DMS 273 (cell line): Measurements from ENCODE around the gene STIMATE.

Experiments used
- DNase-seq: peaks from one replicate; lab custom pipeline; 2025; ENCODE audit not compliant: unreplicated experiment; lab: John Stamatoyannopoulos, UW

STIMATE gene

DNA sequence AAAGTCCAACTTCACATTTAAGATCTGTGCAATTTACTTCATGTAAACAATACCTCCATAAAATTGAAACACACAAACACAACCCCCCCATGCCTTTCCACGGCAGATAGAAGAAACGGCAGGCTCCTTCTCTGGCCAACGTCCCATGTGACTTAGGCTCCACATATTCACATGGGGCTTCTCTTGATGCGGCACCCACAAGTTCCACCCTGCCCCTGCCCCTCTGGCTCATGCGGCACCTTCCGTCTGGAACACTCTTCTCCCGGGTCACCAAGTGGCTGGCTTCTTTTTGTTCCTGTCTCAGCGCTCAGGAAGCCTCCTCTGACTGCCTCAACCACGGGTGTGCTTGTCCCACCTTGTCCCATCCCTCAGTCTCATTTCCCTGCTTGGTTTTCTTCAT, 25.6 kb downstream of the STIMATE start:
- no peak for DNase-seq

DNA sequence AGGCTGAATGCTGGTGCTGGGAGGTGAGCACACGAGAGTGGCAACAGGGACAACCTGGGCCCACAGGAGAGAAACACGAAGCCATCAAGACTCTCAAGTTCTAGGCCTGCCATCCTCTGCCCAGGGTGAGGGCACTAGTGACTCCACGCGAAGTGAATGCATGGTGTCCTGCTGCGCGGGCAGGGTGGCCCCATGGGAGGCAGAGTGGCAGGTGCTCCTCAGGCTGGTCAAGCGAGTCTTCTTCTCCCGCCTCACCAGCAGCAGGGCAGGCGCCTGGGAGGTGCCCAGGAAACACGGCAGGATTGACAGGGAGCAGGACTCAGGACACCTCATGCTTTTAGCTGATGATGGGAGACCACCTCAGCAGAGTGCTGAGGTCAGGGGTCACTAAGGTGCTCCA, 26.9 kb downstream of the STIMATE start:
- no peak for DNase-seq

DNA sequence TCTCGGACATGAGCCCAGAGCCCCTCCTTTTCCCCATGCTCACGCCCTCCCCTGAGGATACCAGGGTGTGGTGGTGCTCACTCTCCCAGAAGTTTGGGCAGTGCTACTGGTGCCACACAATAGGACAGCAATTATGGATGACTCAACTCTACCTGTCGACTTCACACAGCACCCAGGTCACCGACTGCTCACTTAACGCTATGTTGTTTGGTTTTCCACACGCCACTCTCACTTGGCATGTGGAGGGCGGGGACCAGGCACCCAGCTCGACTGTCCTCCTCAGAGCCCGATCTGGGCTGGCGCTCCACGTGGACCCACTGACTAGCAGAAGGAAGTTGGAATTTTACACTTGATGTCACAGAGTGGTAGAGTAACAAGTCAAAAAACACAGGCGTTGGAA, 30.9 kb downstream of the STIMATE start:
- no peak for DNase-seq

DNA sequence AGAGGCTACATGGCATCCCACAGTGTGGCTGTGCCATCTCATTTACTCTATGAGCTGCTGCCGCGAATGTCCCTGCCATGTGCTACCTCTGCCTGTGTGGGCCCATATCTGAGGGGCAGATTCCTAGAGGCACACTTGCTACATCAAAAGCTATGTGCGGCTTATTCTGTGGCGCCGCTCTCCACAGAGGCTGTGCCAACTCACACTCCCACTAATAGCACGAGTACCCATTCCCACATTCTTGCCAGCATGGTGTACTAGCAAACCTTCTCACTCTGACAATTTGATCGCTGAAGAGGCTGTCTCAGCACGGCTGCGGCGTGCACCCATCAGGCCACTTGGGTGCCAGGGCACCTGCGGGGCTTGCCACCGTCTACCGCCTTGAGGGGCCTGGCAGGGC, 31.4 kb downstream of the STIMATE start:
- no peak for DNase-seq

DNA sequence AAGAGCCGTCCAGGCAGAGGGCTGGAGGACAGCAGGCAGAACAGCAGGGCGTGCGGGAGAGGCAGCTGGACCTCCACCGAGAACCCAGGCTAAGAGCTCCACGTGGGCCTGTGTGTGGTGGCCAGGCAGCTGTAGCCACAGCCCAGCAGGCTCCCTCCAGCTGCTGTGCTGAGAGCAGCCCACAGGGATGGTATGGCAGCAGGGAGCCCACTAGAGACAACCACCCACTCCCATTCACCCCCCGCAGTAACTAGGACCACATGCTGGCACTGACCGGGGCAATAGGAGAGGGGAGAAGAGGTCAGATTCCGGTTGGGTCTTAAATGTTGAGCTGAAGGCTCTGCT, 37.0 kb downstream of the STIMATE start:
- peak; percentile 40 for DNase-seq

DNA sequence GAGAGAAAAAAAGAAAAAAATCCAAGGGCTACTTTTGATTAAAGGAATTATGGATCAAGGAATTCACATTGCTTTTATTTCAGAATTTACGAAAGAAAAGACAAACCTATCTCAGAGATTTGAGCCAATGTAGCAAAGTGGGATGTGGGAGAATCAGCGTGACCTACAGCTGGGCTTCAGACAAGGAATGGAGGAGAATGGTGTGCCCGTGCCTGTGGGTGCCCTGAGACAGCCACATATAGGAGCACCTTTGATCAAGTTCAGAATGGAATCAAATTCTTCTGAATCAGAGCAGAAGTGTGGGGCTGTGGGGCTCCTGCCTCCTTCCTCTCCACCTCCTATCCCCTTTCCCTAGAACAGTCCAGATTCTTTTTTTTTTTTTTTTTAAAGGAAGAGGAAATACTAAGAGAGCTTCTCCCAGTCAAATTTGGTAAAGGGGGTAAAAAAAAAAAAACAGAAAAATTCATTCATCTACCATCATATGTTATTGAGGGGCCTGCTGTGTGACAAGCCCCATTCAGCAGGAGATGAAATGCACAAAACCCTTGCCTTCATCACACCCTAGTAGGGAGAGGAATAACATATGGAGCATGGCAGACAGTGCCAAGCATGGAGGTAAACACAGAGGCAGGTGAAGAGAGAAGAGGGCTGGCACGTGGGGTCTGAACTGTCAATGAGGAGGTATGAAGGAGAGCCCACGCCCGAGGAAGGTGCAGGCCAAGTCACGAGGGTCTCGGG, 37.5 kb downstream of the STIMATE start:
- DNase-seq: no peak

DNA sequence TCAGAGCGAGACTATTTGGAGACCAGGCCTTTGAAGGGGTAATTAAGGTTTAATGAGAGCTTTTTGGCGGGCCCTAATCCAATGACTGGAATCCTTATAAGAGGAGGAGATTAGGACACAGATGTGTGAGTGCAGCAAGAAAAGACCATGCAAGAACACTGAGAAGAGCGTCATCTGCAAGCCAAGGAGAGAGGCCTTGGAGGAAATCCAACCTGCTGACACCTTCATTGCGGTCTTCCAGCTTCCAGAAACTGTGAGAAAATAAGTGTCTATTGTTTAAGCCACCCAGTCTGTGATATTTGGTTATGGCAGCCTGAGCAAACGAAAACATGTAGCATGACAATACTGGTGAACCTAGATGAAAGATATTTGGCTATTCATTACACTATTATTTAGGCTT, 39.5 kb downstream of the STIMATE start:
- DNase-seq: no peak

DNA sequence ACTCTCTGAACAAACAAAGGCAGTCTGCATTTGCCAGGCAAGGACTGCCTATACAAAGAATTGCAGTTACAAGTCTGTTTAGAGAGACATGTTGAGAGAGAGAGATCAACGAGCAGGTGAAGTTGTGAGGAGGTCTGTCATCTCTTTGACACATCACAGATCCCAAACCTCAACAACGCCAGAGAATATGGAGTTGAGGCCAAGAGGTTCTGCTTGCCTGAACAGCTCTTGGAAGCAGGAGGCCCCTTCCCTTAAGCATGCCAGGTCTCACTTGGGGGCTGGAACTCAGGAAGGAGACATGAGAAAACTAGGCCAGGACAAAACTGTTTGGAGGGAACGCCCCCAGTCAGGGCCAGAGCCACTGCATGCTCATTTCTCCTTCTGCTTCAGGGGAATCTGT, 40.2 kb downstream of the STIMATE start:
- no peak for DNase-seq

DNA sequence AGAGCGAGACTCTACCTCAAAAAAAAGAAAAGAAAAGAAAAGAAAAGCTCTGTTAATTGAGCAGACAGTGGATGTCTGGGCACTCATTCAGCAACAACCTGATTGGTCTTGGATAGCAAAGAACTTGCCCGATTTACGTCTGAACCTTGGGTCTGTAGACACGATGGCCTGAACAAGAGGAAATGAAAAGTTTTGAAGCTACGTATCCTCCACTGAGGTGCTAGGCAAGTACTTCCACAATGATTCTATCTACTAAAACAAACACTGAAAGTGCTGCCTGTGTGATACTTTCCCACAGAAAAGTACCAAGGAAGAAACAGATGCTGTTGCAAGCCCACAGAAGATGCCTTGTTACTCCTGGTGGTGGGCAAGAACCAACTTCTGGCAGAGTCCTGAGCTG, 40.7 kb downstream of the STIMATE start:
- no peak for DNase-seq

DNA sequence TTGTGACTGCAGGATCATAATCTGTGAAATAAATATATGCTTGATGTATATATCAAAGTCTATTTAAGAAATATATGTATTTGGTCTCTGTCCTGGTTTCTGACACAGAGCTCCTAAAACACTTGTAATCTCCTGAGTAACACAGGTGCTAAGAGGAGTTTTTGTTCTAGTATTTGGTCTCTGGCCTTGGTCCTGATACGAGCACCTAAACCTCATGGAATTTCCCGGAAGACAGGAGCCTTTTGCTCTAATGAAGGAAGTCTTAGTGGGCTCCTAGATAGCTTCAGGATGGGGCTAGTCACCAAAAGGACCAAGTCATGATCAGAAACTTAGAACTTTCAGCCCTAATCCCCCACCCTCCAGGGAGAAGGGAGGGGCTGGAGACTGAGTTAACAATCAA, 43.3 kb downstream of the STIMATE start:
- no peak for DNase-seq

DNA sequence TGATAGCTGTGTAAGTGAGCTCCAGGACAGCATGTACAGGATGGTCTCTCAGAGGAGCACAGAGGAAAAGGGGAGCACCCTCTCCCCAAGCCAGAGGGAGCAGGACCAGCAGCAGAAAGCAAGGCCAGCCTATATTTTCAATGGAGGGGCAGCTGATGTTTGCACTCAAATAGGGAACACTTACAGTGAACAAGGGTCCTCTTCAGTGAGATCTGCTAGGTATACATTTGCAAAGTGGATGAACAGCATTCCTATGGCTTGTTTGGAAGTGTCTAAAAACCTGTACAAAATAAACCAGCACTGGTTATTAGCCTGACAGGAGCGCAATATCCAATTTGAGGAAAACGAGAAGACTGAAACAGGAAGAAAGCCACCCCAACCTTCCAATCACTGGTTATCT, 44.9 kb downstream of the STIMATE start:
- DNase-seq: no peak

DNA sequence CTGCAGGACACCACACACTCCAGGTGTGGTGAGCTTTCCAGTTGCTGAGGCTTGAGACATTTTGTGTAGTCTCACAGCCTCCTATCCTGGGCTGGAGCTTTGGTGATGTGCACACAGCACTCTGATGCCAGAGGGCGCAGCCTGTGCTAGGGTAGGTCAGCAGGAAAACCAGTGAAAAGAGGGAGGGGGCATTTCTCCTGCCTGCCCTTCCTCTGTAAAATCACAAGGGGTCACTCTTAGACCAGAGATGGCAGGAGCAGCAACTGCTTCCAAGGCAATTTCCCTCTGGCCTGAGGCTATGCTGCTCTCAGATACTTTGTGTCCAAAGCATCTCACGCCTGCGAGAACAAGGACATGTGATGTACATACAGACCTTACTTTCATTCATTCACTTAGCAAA, 46.0 kb downstream of the STIMATE start:
- DNase-seq: peak; percentile 71

DNA sequence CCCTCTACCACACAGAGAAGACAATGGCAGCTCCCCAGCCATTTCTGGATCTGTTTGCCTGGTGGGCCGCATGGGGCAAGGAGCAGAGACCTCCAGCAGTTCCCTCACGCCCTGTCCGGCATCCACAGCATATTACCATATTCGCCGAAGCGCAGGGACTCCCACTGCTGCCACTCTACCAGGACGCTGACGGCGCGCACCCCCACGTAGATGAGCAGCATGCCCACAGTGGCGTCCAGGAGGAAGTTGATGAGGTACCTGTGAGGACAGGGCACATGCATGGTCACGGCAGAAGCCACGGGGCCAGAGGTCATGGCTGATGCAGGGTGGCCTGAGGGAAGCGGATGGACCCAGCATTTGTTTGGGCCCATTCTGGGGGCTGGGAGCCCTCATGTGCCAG, 47.7 kb downstream of the STIMATE start:
- DNase-seq: no peak

DNA sequence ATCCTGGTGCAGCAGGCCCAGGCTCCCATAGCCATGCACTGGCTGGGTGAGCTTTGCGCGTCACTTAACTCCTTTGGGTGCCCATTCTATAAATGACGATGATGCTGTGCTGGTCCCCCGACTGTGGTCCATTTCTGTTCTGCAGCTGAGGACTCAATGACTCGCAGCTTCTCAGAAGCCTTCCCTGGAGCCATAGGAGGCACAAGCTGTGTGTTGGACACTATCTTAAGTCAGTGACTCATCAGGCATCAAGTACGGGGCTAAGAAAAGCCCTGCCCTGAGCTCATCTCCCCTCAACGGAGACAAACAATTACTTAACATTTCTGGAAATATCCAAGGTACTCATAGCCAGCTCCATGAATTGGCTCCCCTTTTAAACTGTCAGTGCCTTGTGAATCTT, 48.7 kb downstream of the STIMATE start:
- DNase-seq: no peak

DNA sequence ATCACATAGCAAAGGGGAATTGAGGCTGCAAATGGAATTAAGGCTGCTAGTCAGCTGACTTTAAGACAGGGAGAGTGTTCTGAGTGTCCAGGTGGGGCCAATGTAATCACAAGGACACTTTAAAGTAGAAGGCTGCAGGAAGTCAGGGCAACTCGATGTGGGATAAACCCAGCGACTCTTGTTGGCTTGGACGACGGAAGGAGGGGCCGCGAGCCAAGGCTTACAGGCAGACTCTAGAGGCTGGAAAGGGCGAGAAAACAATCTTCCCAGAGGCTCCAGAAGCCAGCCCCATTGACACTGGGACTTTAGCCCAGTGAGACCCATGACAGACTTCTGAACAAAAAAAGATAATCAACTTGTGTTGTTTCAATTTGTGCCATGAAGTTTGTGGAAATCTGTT, 49.6 kb downstream of the STIMATE start:
- no peak for DNase-seq

DNA sequence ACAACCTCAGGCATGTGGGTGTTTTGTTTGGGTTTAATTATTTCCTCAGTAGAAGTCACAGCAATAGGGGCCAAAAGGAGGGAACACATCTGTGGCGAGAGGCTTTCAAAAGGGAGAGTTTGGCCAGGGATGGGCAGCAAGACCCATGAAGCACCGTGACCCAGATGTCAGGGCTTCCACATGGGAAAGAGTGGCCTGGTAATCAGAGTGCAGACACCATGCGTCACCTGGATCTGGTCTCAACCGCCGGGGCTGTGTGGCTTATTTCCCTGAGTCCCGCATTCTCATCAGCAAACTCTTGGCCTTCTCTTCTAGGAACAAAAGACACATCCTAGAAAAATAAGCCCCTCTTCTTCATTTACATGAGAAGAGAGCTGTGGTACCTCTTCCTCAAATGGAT, 50.1 kb downstream of the STIMATE start:
- DNase-seq: no peak

DNA sequence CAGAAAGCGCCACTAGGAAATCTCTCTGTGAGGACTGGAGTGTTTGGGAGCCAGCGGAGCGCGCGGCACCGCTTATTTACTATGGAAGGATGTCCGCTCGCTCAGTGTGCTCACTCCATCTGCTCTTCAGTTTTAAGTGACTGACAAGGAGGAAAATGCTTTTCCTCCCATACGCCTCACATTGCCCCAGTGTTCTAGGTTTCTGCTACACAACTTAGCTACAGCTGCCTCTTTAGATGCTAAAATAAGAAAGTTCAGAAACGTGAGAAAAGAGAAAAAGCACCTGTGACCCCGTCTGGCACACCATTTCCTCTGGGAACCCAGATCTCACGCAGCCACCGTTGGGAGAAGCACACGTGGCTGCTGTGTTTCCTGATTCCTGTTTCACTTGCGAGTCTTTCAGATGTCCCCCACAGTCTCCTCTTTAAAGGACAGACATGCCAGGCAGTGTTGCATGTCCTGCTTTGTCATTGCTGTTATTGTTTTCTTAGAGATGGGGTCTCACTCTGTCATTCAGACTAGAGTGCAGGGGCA, 50.8 kb downstream of the STIMATE start:
- DNase-seq: peak; percentile 63

DNA sequence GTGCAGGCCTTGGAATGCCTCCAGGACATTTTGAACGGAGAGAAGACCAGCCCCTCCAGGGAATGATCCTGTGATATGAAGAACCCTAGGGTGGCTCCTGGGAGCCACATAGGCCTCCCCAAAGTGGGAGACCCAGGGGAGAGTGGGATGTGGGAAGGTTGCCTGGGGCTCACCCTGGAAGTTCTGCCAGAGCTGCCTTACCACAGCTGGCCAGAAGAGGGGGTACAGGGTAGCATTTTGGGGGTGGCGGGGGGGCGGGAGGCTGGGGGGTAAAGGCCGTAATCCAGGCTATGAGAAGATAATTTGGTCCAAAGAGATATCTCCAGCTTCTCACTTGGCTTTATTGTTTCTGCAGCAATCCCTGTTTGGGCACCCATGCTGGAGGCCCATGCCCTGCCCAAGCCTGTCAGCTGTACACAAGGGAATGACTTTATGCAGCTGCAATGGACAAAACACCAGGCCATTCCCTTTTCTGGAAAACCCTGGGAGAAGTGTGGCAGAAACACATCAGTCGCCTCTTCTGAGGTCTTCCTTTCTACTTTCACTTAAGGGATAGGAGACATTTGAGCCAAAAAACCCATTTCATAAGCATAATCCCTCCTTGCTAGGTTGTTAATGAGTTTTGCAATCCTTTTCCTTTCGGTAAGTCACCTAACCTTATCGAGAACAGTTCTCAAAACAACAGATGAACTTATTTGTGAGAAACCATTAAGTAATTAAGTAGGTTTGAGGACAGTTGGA, 51.5 kb downstream of the STIMATE start:
- peak; percentile 42 for DNase-seq

DNA sequence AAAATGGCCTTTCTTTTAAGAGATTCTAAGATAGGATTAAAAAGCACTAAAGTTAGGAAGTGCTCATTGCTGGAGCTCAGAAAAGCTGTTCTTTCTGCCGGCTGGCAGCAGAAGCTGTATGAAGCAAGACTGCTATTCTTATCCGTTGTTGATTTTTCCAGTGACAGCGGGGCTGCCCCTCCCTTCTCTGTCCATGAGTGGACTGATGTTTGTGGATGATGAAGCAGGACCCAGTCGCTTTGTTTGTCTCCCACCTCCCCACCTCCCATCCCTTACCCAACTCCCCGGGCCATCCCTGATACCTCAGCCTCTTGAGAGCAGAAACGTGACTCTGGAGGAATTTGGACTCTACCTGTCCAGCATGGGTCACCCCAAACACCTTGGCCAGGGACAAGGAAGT, 52.2 kb downstream of the STIMATE start:
- no peak for DNase-seq

DNA sequence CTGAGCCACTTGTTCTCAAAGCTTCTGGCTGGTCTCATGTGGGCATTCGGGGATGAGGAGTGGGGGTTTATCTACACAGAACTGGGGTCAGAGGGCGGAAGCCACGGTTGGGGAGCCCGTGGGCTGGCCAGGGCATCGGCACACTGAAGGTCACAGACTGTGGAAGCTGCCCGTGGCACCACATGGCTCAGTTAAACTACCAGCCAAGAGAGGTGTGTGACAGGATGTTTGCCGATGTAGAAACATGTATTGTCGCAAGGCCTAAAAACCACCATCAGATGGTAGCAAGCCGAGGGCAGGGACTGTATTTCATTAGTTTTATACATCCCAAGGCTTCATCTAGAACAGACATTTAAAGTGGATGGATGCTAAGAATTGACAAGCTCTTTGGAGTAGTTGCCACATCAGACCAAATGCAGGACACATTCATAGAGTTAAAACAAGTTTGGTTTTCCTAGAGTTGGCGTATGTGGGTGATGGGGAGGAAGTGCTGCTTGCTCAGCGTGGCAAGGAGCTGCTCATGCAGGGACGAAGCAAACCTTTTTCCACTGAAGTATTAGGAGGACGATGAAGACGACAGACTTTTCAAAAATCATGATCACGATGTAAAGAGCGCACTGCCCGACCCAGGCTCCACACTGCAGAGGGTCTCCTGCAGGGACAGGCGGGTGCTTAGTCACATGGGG, 52.9 kb downstream of the STIMATE start:
- DNase-seq: no peak

DNA sequence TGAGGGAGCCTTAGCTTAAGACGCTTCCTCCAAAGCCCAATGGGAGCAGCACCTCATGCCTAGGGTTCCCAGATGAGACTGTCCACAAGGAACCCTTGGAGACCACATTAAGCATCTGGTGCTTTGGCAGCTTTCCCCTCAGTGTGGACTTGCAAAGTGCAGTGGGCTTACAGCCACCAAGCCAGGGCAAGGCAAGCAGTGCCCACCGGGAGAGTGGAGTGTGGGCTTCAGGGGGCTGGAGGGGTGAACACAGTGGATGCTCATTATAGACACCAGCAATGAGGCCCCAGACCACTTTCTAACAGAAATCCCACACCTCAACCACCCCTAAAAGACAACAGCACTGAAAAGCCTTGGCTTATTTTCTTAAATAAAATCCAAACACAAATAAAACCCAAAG, 53.5 kb downstream of the STIMATE start:
- peak; percentile 9 for DNase-seq
